H1 (cell line): ENCODE data around the gene ADCY5.

Experiments used
- CTCF ChIP-seq, 3 experiments: IDR thresholded peaks; 1 replicate in 2 of 3; 2 replicates in 1 of 3; pipeline versions ENCODE4 v1.5.1 to v1.6.1; 2011; ENCODE audit warnings: low read length in 3 of 3, mild to moderate bottlenecking in 3 of 3, inconsistent platforms in 2 of 3, low read depth in 1 of 3, moderate library complexity in 1 of 3; ENCODE audit not compliant: insufficient read depth in 1 of 3; ENCODE audit errors: control extremely low read depth in 1 of 3
- USF2 ChIP-seq: IDR thresholded peaks from 2 replicates; pipeline ENCODE4 v1.6.1; 2011; ENCODE audit warnings: low read length, improper control_type of control experiment

- no peak for TF ChIP-seq CTCF (IDR thresholded peaks at IDR 0.05; ENCODE audit: control extremely low read depth in 1 of 3, insufficient read depth in 1 of 3, low read depth in 1 of 3, low read length in 3 of 3)
- TF ChIP-seq USF2, result no peak
Measured at GRCh38 chr3:123278446-123278845, 170.4 kb downstream of the ADCY5 start.
